Neural progenitor cell (in vitro differentiated cells): ENCODE measurements around the gene IGSF6.
"Not testable (repeated sequence)": the region's sequence is repeated elsewhere in the genome, so short reads cannot be mapped to it uniquely, and the experiment has no call there.

Experiments used
- EZH2 ChIP-seq: fragments of 200-600 bp; sonication (generic); IDR thresholded peaks from 2 replicates; pipeline ENCODE4 v1.6.1; 2017; ENCODE audit warnings: antibody characterized with exemption, mild to moderate bottlenecking, moderate library complexity
- EZH2phosphoT487 ChIP-seq: fragments of 200-600 bp; sonication (generic); IDR thresholded peaks from 2 replicates; pipeline ENCODE4 v1.6.1; 2017; ENCODE audit warnings: antibody characterized with exemption
- TF ChIP-seq, protein P1 (sequence below): fragments of 200-600 bp; sonication (generic); IDR thresholded peaks from 2 replicates; pipeline ENCODE4 v1.5.1; 2017; ENCODE audit warnings: antibody characterized with exemption, mild to moderate bottlenecking

DNA sequence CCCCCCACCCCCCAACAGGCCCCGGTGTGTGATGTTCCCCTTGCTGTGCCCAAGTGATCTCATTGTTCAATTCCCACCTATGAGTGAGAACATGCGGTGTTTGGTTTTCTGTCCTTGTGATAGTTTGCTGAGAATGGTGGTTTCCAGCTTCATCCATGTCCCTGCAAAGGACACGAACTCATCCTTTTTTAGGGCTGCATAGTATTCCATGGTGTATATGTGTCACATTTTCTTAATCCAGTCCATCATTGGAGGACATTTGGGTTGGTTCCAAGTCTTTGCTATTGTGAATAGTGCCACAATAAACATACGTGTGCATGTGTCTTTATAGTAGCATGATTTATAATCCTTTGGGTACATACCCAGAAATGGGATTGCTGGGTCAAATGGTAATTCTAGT lies 38.6 kb upstream of the IGSF6 start:
- TF ChIP-seq, protein P1, sequence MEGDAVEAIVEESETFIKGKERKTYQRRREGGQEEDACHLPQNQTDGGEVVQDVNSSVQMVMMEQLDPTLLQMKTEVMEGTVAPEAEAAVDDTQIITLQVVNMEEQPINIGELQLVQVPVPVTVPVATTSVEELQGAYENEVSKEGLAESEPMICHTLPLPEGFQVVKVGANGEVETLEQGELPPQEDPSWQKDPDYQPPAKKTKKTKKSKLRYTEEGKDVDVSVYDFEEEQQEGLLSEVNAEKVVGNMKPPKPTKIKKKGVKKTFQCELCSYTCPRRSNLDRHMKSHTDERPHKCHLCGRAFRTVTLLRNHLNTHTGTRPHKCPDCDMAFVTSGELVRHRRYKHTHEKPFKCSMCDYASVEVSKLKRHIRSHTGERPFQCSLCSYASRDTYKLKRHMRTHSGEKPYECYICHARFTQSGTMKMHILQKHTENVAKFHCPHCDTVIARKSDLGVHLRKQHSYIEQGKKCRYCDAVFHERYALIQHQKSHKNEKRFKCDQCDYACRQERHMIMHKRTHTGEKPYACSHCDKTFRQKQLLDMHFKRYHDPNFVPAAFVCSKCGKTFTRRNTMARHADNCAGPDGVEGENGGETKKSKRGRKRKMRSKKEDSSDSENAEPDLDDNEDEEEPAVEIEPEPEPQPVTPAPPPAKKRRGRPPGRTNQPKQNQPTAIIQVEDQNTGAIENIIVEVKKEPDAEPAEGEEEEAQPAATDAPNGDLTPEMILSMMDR, result not testable (repeated sequence)
- TF ChIP-seq EZH2phosphoT487, EZH2: not testable (repeated sequence)
